CD8-positive, alpha-beta memory T cell (primary cell): ENCODE data around the gene CHD3. TPM values are rescaled to one million over a fixed set of nuclear protein-coding genes. Genes with fewer than 3 reads are reported as not detected.

Experiments used
- CTCF ChIA-PET: fragments of 350-600 bp; sonication (Branson Sonifier 250); formaldehyde crosslinking; loops from one replicate; lab custom pipeline; 2021; ENCODE audit warnings: antibody characterized with exemption; lab: Charles Lee
- POLR2A ChIA-PET: fragments of 350-600 bp; sonication (Branson Sonifier 250); formaldehyde crosslinking; loops from one replicate; lab custom pipeline; 2021; ENCODE audit warnings: antibody characterized with exemption; lab: Charles Lee
- DNase-seq, 5 donors: peaks; one replicate each; pipeline versions ENCODE4 v3.0.0 to v3.0.0-alpha.2; 2020 to 2022; ENCODE audit warnings: mixed read lengths in 1 of 5
- H3K27ac ChIP-seq: one replicate; pipeline ENCODE4 v1.7.0; 2013; ENCODE audit warnings: low read depth, mild to moderate bottlenecking, low read length, moderate library complexity
- H3K27me3 ChIP-seq: 2 replicates; pipeline ENCODE4 v1.7.0; 2013; ENCODE audit warnings: low read length, mild to moderate bottlenecking; ENCODE audit not compliant: insufficient read depth, poor library complexity, severe bottlenecking
- H3K36me3 ChIP-seq: 2 replicates; pipeline ENCODE4 v1.7.0; 2013; ENCODE audit warnings: mild to moderate bottlenecking, low read length, moderate library complexity; ENCODE audit not compliant: insufficient read depth
- H3K4me1 ChIP-seq: 2 replicates; pipeline ENCODE4 v1.7.0; 2013; ENCODE audit warnings: mild to moderate bottlenecking, low read length, moderate library complexity; ENCODE audit not compliant: insufficient read depth
- H3K4me3 ChIP-seq: 2 replicates; pipeline ENCODE4 v1.7.0; 2013; ENCODE audit warnings: mild to moderate bottlenecking, low read length
- H3K9me3 ChIP-seq: 2 replicates; pipeline ENCODE4 v1.7.0; 2013; ENCODE audit warnings: mild to moderate bottlenecking, low read length
- H3K27ac Mint-ChIP-seq, 8 donors: one replicate each; pipeline ENCODE4 v1.8.0; 2020 to 2021; ENCODE audit warnings: mixed read lengths in 8 of 8, mild to moderate bottlenecking in 6 of 8, inconsistent platforms in 3 of 8, moderate library complexity in 3 of 8
- H3K27me3 Mint-ChIP-seq, 2 donors: one replicate each; pipeline ENCODE4 v1.8.0; 2020 to 2021; ENCODE audit warnings: mixed read lengths in 2 of 2, mild to moderate bottlenecking in 1 of 2, moderate library complexity in 1 of 2
- H3K36me3 Mint-ChIP-seq, 3 donors: one replicate each; pipeline ENCODE4 v1.8.0; 2020 to 2021; ENCODE audit warnings: mixed read lengths in 3 of 3, inconsistent platforms in 1 of 3, mild to moderate bottlenecking in 1 of 3
- H3K4me1 Mint-ChIP-seq, 3 donors: one replicate each; pipeline ENCODE4 v1.8.0; 2020 to 2021; ENCODE audit warnings: mixed read lengths in 3 of 3, inconsistent platforms in 1 of 3, mild to moderate bottlenecking in 1 of 3
- H3K4me3 Mint-ChIP-seq, 7 donors: one replicate each; pipeline ENCODE4 v1.8.0; 2020 to 2021; ENCODE audit warnings: mixed read lengths in 7 of 7, mild to moderate bottlenecking in 6 of 7, moderate library complexity in 4 of 7, inconsistent platforms in 2 of 7
- H3K9me3 Mint-ChIP-seq, 5 donors: one replicate each; pipeline ENCODE4 v1.8.0; 2020 to 2022; ENCODE audit warnings: mixed read lengths in 5 of 5, mild to moderate bottlenecking in 3 of 5, moderate library complexity in 2 of 5, inconsistent platforms in 1 of 5
- polyA plus RNA-seq: library from polyadenylated mRNA; unstranded; fragments of 300-500 nt; fragmentation: Illumina TruSeq; gene quantifications from one replicate; pipeline ENCODE4 v1.2.3, GENCODE V29; 2021
- total RNA-seq, 2 experiments: library from RNA; stranded (reverse); gene quantifications; one replicate each; pipeline ENCODE4 v1.2.3, GENCODE V29; 2021

The CHD3 gene
- total and polyA plus RNA-seq, 3 experiments from 2014 or later, result 20.1 to 123 (median 116) TPM

GRCh38 chr17:7955414-7956227, 67.0 kb downstream of the CHD3 start:
- POLR2A ChIA-PET, result no interaction called here
- H3K36me3 Mint-ChIP-seq, result peaks cover 0 to 1% (median 0%) of the 10 kb centered on the region in 3 donors
- H3K27me3 ChIP-seq, result no peaks in the 10 kb centered on the region

GRCh38 chr17:7956228-7956965, 67.8 kb downstream of the CHD3 start:
- Mint-ChIP-seq H3K27me3 (peaks cover 5 to 16% of the 10 kb centered on the region in 2 donors), H3K9me3 (no peaks in the 10 kb centered on the region), H3K36me3 (no peaks in the 10 kb centered on the region), H3K27ac (peak overlapping the region in 1 of 8 donors; percentile 32), H3K4me3 (no peak overlapping the region), H3K4me1 (peaks cover 2 to 6% (median 3%) of the 10 kb centered on the region in 3 donors)
- CTCF ChIA-PET, result interaction anchor here (1.5 kb wide), 1 partner anchor 34 kb away, joined by 5 read pairs; no protein-coding TSS in a partner anchor
- Histone ChIP-seq H3K4me3 (no peak overlapping the region), H3K27ac (no peak overlapping the region), H3K27me3 (no peaks in the 10 kb centered on the region), H3K4me1 (no peaks in the 10 kb centered on the region), H3K36me3 (no peaks in the 10 kb centered on the region), H3K9me3 (no peaks in the 10 kb centered on the region)
- DNase-seq, result no peak
- POLR2A ChIA-PET, result no interaction called here

More at GRCh38 chr17:7955414-7956227, 67.0 kb downstream of the CHD3 start:
- H3K27ac ChIP-seq, result no peak overlapping the region
- H3K4me1 Mint-ChIP-seq, result peaks cover 4 to 10% (median 5%) of the 10 kb centered on the region in 3 donors
- no peak overlapping the region for H3K4me3 ChIP-seq
- no peaks in the 10 kb centered on the region for H3K4me1 ChIP-seq
- no peaks in the 10 kb centered on the region for H3K36me3 ChIP-seq
- H3K27ac Mint-ChIP-seq, result no peak overlapping the region
- H3K9me3 Mint-ChIP-seq, result no peaks in the 10 kb centered on the region
- H3K9me3 ChIP-seq, result no peaks in the 10 kb centered on the region
- CTCF ChIA-PET, result interaction anchor here (1.5 kb wide), 1 partner anchor 35 kb away, joined by 5 read pairs; no protein-coding TSS in a partner anchor
- H3K4me3 Mint-ChIP-seq, result no peak overlapping the region
- peaks cover 4 to 10% of the 10 kb centered on the region in 2 donors for H3K27me3 Mint-ChIP-seq
- no peak for DNase-seq

- DNase-seq, result no peak
- H3K36me3 ChIP-seq, result no peaks in the 10 kb centered on the region
- Mint-ChIP-seq H3K4me3 (no peak overlapping the region), H3K9me3 (no peaks in the 10 kb centered on the region), H3K36me3 (no peaks in the 10 kb centered on the region), H3K27ac (no peak overlapping the region), H3K4me1 (no peaks in the 10 kb centered on the region), H3K27me3 (peaks cover 5 to 16% of the 10 kb centered on the region in 2 donors)
- ChIA-PET POLR2A (no interaction called here), CTCF (interaction anchor here (1.0 kb wide), 1 partner anchor 31 kb away, joined by 3 read pairs; no protein-coding TSS in a partner anchor)
- no peak overlapping the region for H3K27ac ChIP-seq
- no peaks in the 10 kb centered on the region for H3K4me1 ChIP-seq
- H3K27me3 ChIP-seq, result no peaks in the 10 kb centered on the region
- no peaks in the 10 kb centered on the region for H3K9me3 ChIP-seq
- H3K4me3 ChIP-seq, result no peak overlapping the region
Observed at GRCh38 chr17:7959503-7960253, 71.1 kb downstream of the CHD3 start.

- ChIA-PET POLR2A (no interaction called here), CTCF (no interaction called here)
- Mint-ChIP-seq H3K27ac (no peak overlapping the region), H3K4me1 (no peaks in the 10 kb centered on the region), H3K27me3 (peaks cover 5 to 16% of the 10 kb centered on the region in 2 donors), H3K9me3 (no peaks in the 10 kb centered on the region), H3K4me3 (no peak overlapping the region), H3K36me3 (no peaks in the 10 kb centered on the region)
- no peaks in the 10 kb centered on the region for H3K36me3 ChIP-seq
- no peak overlapping the region for H3K4me3 ChIP-seq
- no peaks in the 10 kb centered on the region for H3K4me1 ChIP-seq
- no peaks in the 10 kb centered on the region for H3K27me3 ChIP-seq
- no peak overlapping the region for H3K27ac ChIP-seq
- no peaks in the 10 kb centered on the region for H3K9me3 ChIP-seq
- DNase-seq, result no peak
Observed at GRCh38 chr17:7961421-7961820, 72.8 kb downstream of the CHD3 start.

Other genes with a start within 250 kb of the CHD3 start
- gene ATP1B2, start 237.9 kb upstream of the CHD3 start, total RNA-seq, result under 1 TPM; 0.40 to 0.53 TPM
- gene ATP1B2, start 237.9 kb upstream of the CHD3 start, polyA plus RNA-seq, result not detected
- gene TP53, start 201.3 kb upstream of the CHD3 start, total RNA-seq, result 100 to 1,000 TPM; 150 to 151 TPM
- gene TP53, start 201.3 kb upstream of the CHD3 start, polyA plus RNA-seq, result 33.5 TPM
- 10 to 100 TPM; 29.1 to 31.3 TPM for gene WRAP53, start 200.3 kb upstream of the CHD3 start, total RNA-seq
- 16.6 TPM for gene WRAP53, start 200.3 kb upstream of the CHD3 start, polyA plus RNA-seq
- not detected for gene EFNB3, start 183.6 kb upstream of the CHD3 start, total RNA-seq
- gene EFNB3, start 183.6 kb upstream of the CHD3 start, polyA plus RNA-seq, result not detected
- gene DNAH2, start 171.0 kb upstream of the CHD3 start, total RNA-seq, result not detected
- not detected for gene DNAH2, start 171.0 kb upstream of the CHD3 start, polyA plus RNA-seq
- gene KDM6B, start 54.6 kb upstream of the CHD3 start, total RNA-seq, result 10 to 100 TPM; 84.2 to 89.7 TPM
- gene KDM6B, start 54.6 kb upstream of the CHD3 start, polyA plus RNA-seq, result 1.2 TPM
- gene TMEM88, start 33.7 kb upstream of the CHD3 start, total RNA-seq, result 1 to 10 TPM; 5.3 to 5.5 TPM
- not detected for gene TMEM88, start 33.7 kb upstream of the CHD3 start, polyA plus RNA-seq
- gene NAA38, start 31.2 kb upstream of the CHD3 start, total RNA-seq, result 10 to 100 TPM; 58.2 to 65.0 TPM
- 162 TPM for gene NAA38, start 31.2 kb upstream of the CHD3 start, polyA plus RNA-seq
- gene CYB5D1, start 30.8 kb upstream of the CHD3 start, total RNA-seq, result 10 to 100 TPM; 16.4 to 17.6 TPM
- gene CYB5D1, start 30.8 kb upstream of the CHD3 start, polyA plus RNA-seq, result 3.1 TPM
- 1 to 10 TPM; 4.4 to 4.8 TPM for gene RNF227, start 27.5 kb downstream of the CHD3 start, total RNA-seq
- 3.3 TPM for gene RNF227, start 27.5 kb downstream of the CHD3 start, polyA plus RNA-seq
- 1 to 10 TPM; 5.6 to 6.7 TPM for gene KCNAB3, start 41.1 kb downstream of the CHD3 start, total RNA-seq
- gene KCNAB3, start 41.1 kb downstream of the CHD3 start, polyA plus RNA-seq, result not detected
- gene TRAPPC1, start 43.2 kb downstream of the CHD3 start, total RNA-seq, result 100 to 1,000 TPM; 158 TPM
- 272 TPM for gene TRAPPC1, start 43.2 kb downstream of the CHD3 start, polyA plus RNA-seq
- 10 to 100 TPM; 44.3 to 46.8 TPM for gene CNTROB, start 43.4 kb downstream of the CHD3 start, total RNA-seq
- 12.0 TPM for gene CNTROB, start 43.4 kb downstream of the CHD3 start, polyA plus RNA-seq
- not detected for gene GUCY2D, start 113.8 kb downstream of the CHD3 start, total RNA-seq
- gene GUCY2D, start 113.8 kb downstream of the CHD3 start, polyA plus RNA-seq, result 0.22 TPM
- gene ALOX15B, start 150.3 kb downstream of the CHD3 start, total RNA-seq, result not detected
- not detected for gene ALOX15B, start 150.3 kb downstream of the CHD3 start, polyA plus RNA-seq
- gene ALOX12B, start 198.9 kb downstream of the CHD3 start, total RNA-seq, result 1 to 10 TPM; 1.3 to 1.9 TPM
- gene ALOX12B, start 198.9 kb downstream of the CHD3 start, polyA plus RNA-seq, result not detected
- not detected for gene ALOXE3, start 229.7 kb downstream of the CHD3 start, total RNA-seq
- gene ALOXE3, start 229.7 kb downstream of the CHD3 start, polyA plus RNA-seq, result not detected
- gene HES7, start 235.3 kb downstream of the CHD3 start, total RNA-seq, result 1 to 10 TPM; 1.6 to 1.8 TPM
- not detected for gene HES7, start 235.3 kb downstream of the CHD3 start, polyA plus RNA-seq